ENCODE data around the gene OMA1. TPM values are rescaled to one million over a fixed set of nuclear protein-coding genes. Genes with fewer than 3 reads are reported as not detected.
"Not testable (repeated sequence)": the region's sequence is repeated elsewhere in the genome, so short reads cannot be mapped to it uniquely, and the experiment has no call there.

The OMA1 gene
- total RNA-seq, 2 donors from 2014 or later, result 20.1 to 22.4 TPM

GRCh38 chr1:58543260-58543659 is 3.3 kb downstream of the OMA1 start:
- no peak for DNase-seq
- intact Hi-C loops (cut with DNase I), result no loop called here
- no peak for ATAC-seq

- intact Hi-C loops (cut with DNase I), result no loop called here
- DNase-seq (no peak), ATAC-seq (no peak)
Measured at GRCh38 chr1:58539553-58539952, 7.0 kb downstream of the OMA1 start.

- DNase-seq (no peak), ATAC-seq (no peak)
- intact Hi-C loops (cut with DNase I), result no loop called here
Measured at GRCh38 chr1:58538821-58539220, 7.7 kb downstream of the OMA1 start.

GRCh38 chr1:58531842-58532241 is 14.7 kb downstream of the OMA1 start:
- DNase-seq; ATAC-seq; intact Hi-C loops (cut with DNase I): not testable (repeated sequence)

GRCh38 chr1:58529284-58529683 is 17.2 kb downstream of the OMA1 start:
- intact Hi-C loops (cut with DNase I), result no loop called here
- ATAC-seq, result no peak
- no peak for DNase-seq

GRCh38 chr1:58528518-58528917 is 18.0 kb downstream of the OMA1 start:
- ATAC-seq, result peak in 1 of 2 donors; percentile 59
- intact Hi-C loops (cut with DNase I), result no loop called here
- no peak for DNase-seq

GRCh38 chr1:58524353-58524945 is 22.1 kb downstream of the OMA1 start:
- no peak for DNase-seq

GRCh38 chr1:58515794-58516401 is 30.6 kb downstream of the OMA1 start:
- DNase-seq (peak; percentile 25), ATAC-seq (peak; percentile 63 to 64)
- intact Hi-C loops (cut with DNase I), result loop anchor here in 1 of 2 donors (2.0 to 10.0 kb wide), 2 partner anchors 137 to 1239 kb away; no protein-coding TSS in a partner anchor

More at GRCh38 chr1:58524353-58524945, 22.1 kb downstream of the OMA1 start:
- intact Hi-C loops (cut with DNase I), result no loop called here
- no peak for ATAC-seq

GRCh38 chr1:58513956-58514355 is 32.6 kb downstream of the OMA1 start:
- DNase-seq (no peak), ATAC-seq (no peak)
- intact Hi-C loops (cut with DNase I), result loop anchor here (5.0 to 10.0 kb wide), 2 partner anchors 138 to 1241 kb away; no protein-coding TSS in a partner anchor

GRCh38 chr1:58508629-58509028 is 37.9 kb downstream of the OMA1 start:
- ATAC-seq (peak in 1 of 2 donors; percentile 23), DNase-seq (no peak)
- intact Hi-C loops (cut with DNase I), result no loop called here

GRCh38 chr1:58505286-58505685 is 41.2 kb downstream of the OMA1 start:
- no peak for ATAC-seq
- intact Hi-C loops (cut with DNase I), result no loop called here
- DNase-seq, result no peak

GRCh38 chr1:58502519-58502918 is 44.0 kb downstream of the OMA1 start:
- DNase-seq (no peak), ATAC-seq (no peak)
- intact Hi-C loops (cut with DNase I), result no loop called here

GRCh38 chr1:58500043-58500442 is 46.5 kb downstream of the OMA1 start:
- DNase-seq (no peak), ATAC-seq (no peak)
- intact Hi-C loops (cut with DNase I), result no loop called here

- DNase-seq (no peak), ATAC-seq (no peak)
- intact Hi-C loops (cut with DNase I), result no loop called here
Measured at GRCh38 chr1:58497499-58497898, 49.0 kb downstream of the OMA1 start.

- intact Hi-C loops (cut with DNase I), result no loop called here
- ATAC-seq (no peak), DNase-seq (no peak)
Measured at GRCh38 chr1:58496042-58496441, 50.5 kb downstream of the OMA1 start.

- intact Hi-C loops (cut with DNase I); DNase-seq; ATAC-seq: not testable (repeated sequence)
Measured at GRCh38 chr1:58488914-58489313, 57.6 kb downstream of the OMA1 start.

- intact Hi-C loops (cut with DNase I), result no loop called here
Measured at GRCh38 chr1:58487002-58487401, 59.5 kb downstream of the OMA1 start.

GRCh38 chr1:58481962-58482361 is 64.6 kb downstream of the OMA1 start:
- DNase-seq (no peak), ATAC-seq (no peak)
- intact Hi-C loops (cut with DNase I), result no loop called here

More at GRCh38 chr1:58487002-58487401, 59.5 kb downstream of the OMA1 start:
- DNase-seq (no peak), ATAC-seq (no peak)

- intact Hi-C loops (cut with DNase I), result no loop called here
- ATAC-seq, result peak in 1 of 2 donors; percentile 34
- no peak for DNase-seq
Measured at GRCh38 chr1:58480191-58480590, 66.3 kb downstream of the OMA1 start.

- DNase-seq (no peak), ATAC-seq (peak; percentile 77 to 93)
- intact Hi-C loops (cut with DNase I), result no loop called here
Measured at GRCh38 chr1:58477390-58477789, 69.1 kb downstream of the OMA1 start.

GRCh38 chr1:58476179-58476578 is 70.3 kb downstream of the OMA1 start:
- ATAC-seq (no peak), DNase-seq (no peak)
- intact Hi-C loops (cut with DNase I), result no loop called here

Measured in left cardiac atrium (tissue), 4 donors.